Activated naive CD8-positive, alpha-beta T cell (primary cell): ENCODE results near the gene TOMT.

Experiments
- H3K27ac Mint-ChIP-seq: one replicate; pipeline ENCODE4 v1.8.0; 2021; ENCODE audit warnings: mixed read lengths
- H3K27me3 Mint-ChIP-seq: one replicate; pipeline ENCODE4 v1.8.0; 2021; ENCODE audit warnings: mixed read lengths
- H3K36me3 Mint-ChIP-seq: one replicate; pipeline ENCODE4 v1.8.0; 2021; ENCODE audit warnings: mixed read lengths
- H3K4me1 Mint-ChIP-seq: one replicate; pipeline ENCODE4 v1.8.0; 2021; ENCODE audit warnings: low read depth, mixed read lengths
- H3K4me3 Mint-ChIP-seq: one replicate; pipeline ENCODE4 v1.8.0; 2021; ENCODE audit warnings: mild to moderate bottlenecking, mixed read lengths
- H3K9me3 Mint-ChIP-seq: one replicate; pipeline ENCODE4 v1.8.0; 2021; ENCODE audit warnings: low read depth, mixed read lengths

The TOMT gene

DNA sequence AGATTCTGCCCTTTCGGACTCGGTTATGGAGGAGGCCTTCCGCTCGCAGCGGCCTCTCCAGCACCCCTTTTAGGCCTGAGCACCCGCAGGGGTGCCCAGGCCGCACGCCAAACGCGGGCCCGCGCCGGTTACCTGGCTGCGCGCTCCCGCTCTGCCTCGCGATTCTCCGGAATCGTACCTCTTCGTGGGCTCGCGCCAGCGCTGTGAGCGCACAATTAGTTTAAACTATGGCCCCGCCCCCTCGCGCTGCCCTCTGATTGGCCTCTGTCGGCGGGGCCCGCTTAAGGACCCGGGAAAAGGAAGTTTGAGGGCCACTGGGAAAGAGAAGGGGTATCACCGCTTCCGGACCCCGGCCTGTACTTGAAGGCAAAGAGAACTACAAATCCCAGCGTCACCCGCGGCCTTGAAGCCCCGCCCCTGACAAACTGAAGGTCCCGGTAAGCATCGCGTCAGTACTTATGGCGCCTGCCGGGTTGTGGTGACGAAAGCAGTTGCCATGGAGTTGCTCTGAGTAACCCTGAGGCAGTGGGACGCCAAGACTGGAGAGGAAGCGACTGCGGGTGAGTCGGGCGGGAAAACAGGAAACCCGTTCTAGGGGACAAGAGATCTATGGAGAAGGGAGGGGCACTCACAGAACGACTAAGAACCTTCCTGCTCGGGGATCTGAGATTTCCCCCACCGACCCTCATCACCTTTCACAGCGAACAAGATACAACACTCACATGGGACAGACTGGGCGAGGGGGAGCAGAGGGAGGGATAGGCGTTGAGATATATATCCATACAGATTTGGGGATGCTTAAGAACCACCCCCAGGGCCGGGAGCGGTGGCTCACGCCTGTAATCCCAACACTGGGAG lies 25.2 kb upstream of the TOMT start, which contains the start of the genes LRRC51 and NUMA1:
Gene LRRC51, plus strand, starts transcription at position 525 of the 858 bp plus-strand sequence. CDS start 8,234 bp downstream, outside the sequence.
Gene NUMA1, minus strand, starts transcription at position 217 of the 858 bp plus-strand sequence. CDS start 44,599 bp downstream, outside the sequence.
- peaks cover 4% of the 10 kb centered on the region for H3K36me3 Mint-ChIP-seq
- no peaks in the 10 kb centered on the region for H3K27me3 Mint-ChIP-seq
- H3K4me1 Mint-ChIP-seq: peaks cover 42% of the 10 kb centered on the region

DNA sequence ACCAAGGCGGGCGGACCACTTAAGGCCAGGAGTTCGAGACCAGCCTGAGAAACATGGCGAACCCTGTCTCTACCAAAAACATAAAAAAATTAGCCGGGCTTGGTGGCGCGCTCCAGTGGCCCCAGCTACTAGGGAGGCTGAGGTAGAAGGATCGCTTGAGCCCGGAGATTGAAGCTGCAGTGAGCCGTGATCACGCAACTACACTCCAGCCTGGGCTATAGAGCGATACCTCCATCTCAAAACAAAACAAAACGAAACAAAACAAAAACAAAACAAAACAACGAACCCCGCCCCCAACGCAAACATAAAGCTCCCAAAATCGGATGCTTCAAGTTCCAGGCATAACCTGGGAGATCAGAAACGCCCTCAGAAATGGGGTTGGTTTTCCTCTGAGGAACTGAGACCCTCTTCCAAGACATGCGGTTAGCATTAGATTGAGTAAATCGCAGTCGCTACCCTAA lies 24.5 kb upstream of the TOMT start:
- peak overlapping the region; percentile 99 for H3K27ac Mint-ChIP-seq
- H3K4me1 Mint-ChIP-seq: peaks cover 43% of the 10 kb centered on the region
- H3K9me3 Mint-ChIP-seq: no peaks in the 10 kb centered on the region
- H3K4me3 Mint-ChIP-seq: peak overlapping the region; percentile 98
- H3K27me3 Mint-ChIP-seq: no peaks in the 10 kb centered on the region
- peaks cover 5% of the 10 kb centered on the region for H3K36me3 Mint-ChIP-seq

More for the DNA sequence above, 25.2 kb upstream of the TOMT start, which contains the start of the genes LRRC51 and NUMA1:
- Mint-ChIP-seq H3K9me3 (no peaks in the 10 kb centered on the region), H3K4me3 (peak within 1 kb of the TSS; percentile 98), H3K27ac (peak within 1 kb of the TSS; percentile 99)

DNA sequence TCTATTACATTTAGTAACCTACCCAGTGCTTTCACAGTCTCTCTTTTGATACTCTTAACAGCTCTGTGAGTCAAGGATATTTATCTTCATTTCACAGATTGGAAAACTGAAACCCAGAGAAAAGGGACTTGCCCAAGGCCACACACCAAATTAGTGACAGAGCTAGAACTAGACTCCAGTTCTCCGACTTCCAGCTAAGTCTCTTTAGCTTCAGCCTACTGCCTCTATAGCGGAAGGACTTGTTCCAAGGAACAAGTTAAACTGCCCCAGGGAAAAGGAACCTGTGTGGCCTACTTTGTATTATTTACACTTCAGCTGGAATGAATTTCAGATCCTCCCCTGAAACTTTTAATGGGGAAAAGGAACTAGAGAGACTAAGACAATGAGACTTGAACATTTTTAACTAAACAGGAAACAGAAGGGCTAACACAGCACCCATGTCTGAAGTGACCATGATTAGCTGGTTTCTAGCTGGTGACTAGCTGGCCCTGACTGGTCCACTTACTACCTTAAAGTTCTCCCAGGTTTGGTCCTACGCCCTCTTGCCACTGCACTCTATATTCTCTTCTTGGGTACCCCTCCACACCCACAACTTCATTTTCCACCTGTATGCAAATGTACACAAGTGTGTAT lies 23.8 kb upstream of the TOMT start:
- no peaks in the 10 kb centered on the region for H3K9me3 Mint-ChIP-seq
- no peaks in the 10 kb centered on the region for H3K27me3 Mint-ChIP-seq
- H3K27ac Mint-ChIP-seq: peak overlapping the region; percentile 83
- peak overlapping the region; percentile 77 for H3K4me3 Mint-ChIP-seq
- H3K4me1 Mint-ChIP-seq: peaks cover 43% of the 10 kb centered on the region
- H3K36me3 Mint-ChIP-seq: peaks cover 5% of the 10 kb centered on the region

DNA sequence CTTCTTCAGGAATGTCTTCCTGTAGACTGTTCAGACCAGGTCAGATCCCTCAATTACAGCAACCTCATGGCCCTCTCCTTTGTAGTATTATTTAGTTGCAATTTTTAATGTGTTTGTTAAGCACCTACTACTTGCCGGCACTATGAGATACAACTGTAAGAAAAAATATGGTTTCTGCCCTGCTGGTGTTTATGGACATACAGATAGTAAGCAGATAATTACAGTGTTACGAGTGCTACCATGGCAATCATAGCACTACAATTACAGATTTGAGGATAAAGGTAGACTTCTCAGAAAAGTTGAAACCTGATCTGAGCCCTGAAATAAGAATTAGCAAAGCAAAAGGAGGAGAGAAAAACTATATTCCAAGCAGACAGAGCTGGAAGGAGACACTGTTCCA lies 22.3 kb upstream of the TOMT start:
- H3K36me3 Mint-ChIP-seq: peaks cover 5% of the 10 kb centered on the region
- no peaks in the 10 kb centered on the region for H3K9me3 Mint-ChIP-seq
- H3K27me3 Mint-ChIP-seq: no peaks in the 10 kb centered on the region
- H3K27ac Mint-ChIP-seq: no peak overlapping the region
- H3K4me1 Mint-ChIP-seq: peaks cover 36% of the 10 kb centered on the region
- H3K4me3 Mint-ChIP-seq: no peak overlapping the region

DNA sequence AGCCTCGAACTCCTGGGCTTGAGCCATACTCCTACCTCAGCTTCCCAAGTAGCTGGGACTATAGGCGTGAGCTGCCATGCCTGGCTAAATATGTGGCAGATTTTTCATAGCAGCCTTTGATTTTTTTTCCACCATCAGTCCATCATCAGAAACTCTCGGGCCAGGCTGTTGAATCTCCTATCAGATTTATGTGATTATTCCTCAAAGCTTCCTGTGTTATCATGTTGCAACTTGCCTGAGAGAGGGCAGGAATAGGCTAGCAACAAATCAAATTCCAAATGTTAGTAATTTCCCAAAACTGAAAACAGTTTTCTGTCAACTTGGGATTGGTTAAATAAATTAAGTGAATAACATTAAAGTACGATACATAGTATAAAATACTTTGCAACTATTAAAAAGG lies 21.6 kb upstream of the TOMT start:
- H3K27ac Mint-ChIP-seq: no peak overlapping the region
- H3K4me1 Mint-ChIP-seq: peaks cover 30% of the 10 kb centered on the region
- H3K4me3 Mint-ChIP-seq: no peak overlapping the region

DNA sequence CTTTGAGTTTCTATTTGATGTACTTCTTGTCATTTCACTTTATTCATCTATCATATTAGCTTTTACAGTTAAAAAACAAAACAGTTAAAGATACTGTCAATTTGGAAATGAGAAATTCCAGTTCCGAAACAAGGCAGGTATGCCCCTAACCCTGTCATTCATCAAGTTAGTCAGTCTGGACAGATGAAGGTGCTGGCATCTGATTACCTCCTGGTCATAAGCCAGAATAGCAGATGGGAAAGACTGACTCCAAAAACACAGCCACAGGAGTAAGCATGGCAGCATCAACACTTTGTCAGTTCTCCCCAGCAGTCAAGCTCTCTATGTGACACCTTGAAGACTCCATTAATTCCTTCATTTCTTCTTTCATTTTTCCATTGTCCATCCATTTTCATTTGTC lies 20.8 kb upstream of the TOMT start:
- Mint-ChIP-seq H3K27ac (no peak overlapping the region), H3K4me1 (peaks cover 26% of the 10 kb centered on the region), H3K9me3 (no peaks in the 10 kb centered on the region), H3K27me3 (no peaks in the 10 kb centered on the region), H3K4me3 (no peak overlapping the region), H3K36me3 (peaks cover 5% of the 10 kb centered on the region)

More for the DNA sequence above, 21.6 kb upstream of the TOMT start:
- Mint-ChIP-seq H3K27me3 (no peaks in the 10 kb centered on the region), H3K36me3 (peaks cover 5% of the 10 kb centered on the region), H3K9me3 (no peaks in the 10 kb centered on the region)

DNA sequence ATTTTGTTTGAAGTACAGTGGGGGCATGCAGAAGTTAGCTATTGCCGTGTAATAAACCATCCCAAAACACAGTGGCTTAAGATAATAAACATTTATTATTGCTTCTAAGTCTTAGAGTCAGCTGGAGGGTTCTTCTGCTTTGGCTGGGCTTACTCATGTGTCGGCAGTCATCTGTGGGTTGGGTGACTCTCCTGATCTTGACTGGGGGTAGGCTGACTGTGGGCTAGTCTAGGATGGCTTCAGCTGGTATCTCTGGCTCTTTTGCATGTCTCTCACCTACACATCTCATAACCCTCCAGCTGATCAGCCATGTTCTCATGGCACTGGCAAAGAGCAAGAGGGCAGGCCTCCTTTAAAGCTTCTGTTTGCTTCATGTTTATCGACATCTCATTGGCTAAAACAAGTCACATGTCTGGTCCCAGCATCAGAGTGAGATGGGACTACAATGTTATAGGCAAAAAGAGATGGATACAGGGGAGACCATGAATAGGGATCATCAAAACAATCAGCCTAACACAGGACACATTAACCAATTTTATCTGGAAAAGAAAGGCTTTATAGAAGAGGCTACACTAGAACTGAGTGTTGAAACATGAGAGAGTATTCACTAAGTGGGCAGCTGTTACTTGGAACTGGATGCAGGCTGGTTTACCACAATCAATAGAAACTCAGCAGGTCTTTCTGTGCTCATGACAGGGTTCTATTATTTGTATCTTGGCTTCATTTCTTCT lies 19.9 kb upstream of the TOMT start:
- no peak overlapping the region for H3K4me3 Mint-ChIP-seq
- H3K36me3 Mint-ChIP-seq: peaks cover 4% of the 10 kb centered on the region
- H3K27ac Mint-ChIP-seq: peak overlapping the region; percentile 50
- H3K4me1 Mint-ChIP-seq: peaks cover 18% of the 10 kb centered on the region
- no peaks in the 10 kb centered on the region for H3K9me3 Mint-ChIP-seq
- H3K27me3 Mint-ChIP-seq: no peaks in the 10 kb centered on the region

DNA sequence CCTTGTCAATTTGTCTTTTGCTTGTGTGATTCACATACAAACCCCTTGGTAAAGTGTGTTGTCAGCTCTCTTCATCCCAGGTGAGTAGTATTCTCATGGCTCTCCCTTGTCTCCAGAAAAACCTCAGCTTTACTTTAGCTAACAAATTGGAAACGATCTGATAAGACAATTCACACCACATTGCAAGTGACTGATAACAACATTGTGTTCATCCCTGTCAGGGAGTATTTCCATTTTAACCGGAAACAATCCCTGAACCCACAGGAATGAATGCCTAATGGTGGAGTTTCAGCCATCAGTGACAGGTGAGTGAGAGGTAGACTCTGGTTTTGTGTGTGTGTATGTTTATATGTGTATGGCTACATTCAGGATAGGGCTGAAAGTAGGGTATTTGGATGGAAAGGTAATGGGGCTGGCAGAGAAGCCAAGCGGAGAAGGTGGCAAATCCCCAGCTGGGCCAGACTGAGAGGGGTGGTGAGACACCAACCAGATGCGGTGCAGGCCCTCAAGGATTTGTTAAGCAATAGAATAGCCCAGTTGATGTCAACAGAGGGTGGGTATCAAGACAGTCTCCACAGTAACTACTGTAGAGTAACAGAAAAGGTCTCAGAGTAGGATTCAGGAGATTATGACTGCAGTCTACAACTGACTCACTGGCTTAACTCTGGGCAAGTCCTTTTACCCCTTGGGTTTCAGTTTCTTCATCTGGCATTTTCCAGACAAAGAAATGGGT lies 17.5 kb upstream of the TOMT start:
- peak overlapping the region; percentile 30 for H3K27ac Mint-ChIP-seq
- no peaks in the 10 kb centered on the region for H3K27me3 Mint-ChIP-seq
- H3K36me3 Mint-ChIP-seq: peaks cover 3% of the 10 kb centered on the region
- no peaks in the 10 kb centered on the region for H3K9me3 Mint-ChIP-seq
- no peak overlapping the region for H3K4me3 Mint-ChIP-seq
- H3K4me1 Mint-ChIP-seq: peaks cover 13% of the 10 kb centered on the region

DNA sequence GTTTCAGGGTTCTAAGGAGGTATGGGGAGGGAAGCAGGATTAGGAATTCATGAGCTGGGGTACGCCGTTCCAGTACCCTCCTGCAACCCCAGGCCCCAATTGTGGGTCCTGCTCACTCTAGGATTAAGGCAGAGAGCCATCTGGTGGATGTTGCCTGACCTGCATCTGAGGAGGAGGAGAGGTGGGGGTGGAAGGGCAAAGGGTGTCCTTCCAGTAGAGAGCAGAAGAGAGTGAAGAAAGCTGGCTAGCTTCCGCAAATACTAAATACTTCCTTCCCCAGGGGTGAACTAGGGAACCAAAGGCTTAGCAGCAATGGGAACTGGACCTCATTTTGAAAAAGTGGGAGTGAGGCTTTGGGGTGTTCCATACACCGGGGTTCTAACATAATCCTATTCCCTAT lies 14.4 kb upstream of the TOMT start:
- Mint-ChIP-seq H3K4me1 (peaks cover 10% of the 10 kb centered on the region), H3K9me3 (no peaks in the 10 kb centered on the region), H3K36me3 (no peaks in the 10 kb centered on the region), H3K4me3 (no peak overlapping the region), H3K27ac (no peak overlapping the region), H3K27me3 (no peaks in the 10 kb centered on the region)

DNA sequence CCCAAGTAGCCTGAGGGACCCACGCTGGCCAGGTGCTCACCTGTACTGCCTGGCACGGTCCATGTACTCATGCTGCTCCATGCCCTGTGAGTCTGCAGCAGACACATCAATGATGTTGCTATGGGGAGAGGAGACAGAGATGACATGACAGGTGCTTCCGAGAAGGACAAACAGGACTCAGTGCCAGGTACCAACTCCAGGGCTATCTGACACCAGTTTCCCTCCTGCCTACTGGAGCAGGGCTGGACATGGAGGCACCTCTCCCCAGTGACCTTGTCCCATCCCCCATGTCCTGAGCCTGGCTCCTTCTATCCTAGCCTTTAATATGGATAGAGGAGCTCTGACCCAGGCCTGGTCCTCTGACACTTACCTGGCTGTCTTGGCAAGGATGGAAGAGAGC lies 7.0 kb upstream of the TOMT start:
- no peaks in the 10 kb centered on the region for H3K36me3 Mint-ChIP-seq
- H3K9me3 Mint-ChIP-seq: no peaks in the 10 kb centered on the region
- no peak overlapping the region for H3K4me3 Mint-ChIP-seq
- H3K27ac Mint-ChIP-seq: no peak overlapping the region
- H3K27me3 Mint-ChIP-seq: no peaks in the 10 kb centered on the region
- peaks cover 39% of the 10 kb centered on the region for H3K4me1 Mint-ChIP-seq

DNA sequence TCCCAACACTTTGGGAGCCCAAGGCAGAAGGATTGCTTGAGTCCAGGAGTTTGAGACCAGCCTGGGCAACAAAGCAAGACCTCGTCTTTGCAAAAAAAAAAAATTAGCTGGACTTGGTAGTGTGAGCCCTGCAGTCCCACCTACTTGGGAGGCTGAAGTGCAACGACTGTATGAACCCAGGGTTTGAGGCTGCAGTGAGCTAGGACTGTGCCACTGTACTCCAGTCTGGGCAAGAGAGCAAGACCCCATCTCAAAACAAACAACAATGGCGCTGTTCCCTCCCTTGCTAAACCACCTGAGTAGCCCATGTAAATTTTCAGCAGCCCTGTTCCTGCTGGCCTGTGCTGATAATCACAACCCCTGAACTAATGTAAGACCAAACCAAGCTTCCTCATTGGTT lies 5.7 kb upstream of the TOMT start:
- H3K27me3 Mint-ChIP-seq: no peaks in the 10 kb centered on the region
- peak overlapping the region; percentile 36 for H3K27ac Mint-ChIP-seq
- H3K4me1 Mint-ChIP-seq: peaks cover 47% of the 10 kb centered on the region
- no peaks in the 10 kb centered on the region for H3K36me3 Mint-ChIP-seq
- no peaks in the 10 kb centered on the region for H3K9me3 Mint-ChIP-seq
- no peak overlapping the region for H3K4me3 Mint-ChIP-seq

DNA sequence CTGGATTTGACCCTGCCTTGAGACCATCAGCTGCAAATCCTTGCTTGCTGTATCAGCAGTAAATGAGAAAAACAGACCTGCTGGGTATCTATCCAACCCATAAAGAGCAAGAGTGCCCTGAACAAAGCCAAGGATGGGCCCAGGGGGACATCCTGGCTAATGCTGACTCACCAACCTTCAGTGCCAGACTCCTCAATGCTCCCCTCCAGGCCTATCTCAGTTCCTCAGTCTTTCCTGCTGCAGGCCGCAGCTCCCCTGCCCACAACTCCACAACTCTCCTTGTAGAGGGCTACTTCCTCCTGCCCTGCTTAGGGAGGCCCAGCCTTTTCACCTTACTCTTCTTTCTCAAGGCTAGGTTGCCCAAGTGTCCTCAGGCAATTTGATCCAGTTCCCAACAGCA lies 5.3 kb upstream of the TOMT start:
- no peaks in the 10 kb centered on the region for H3K27me3 Mint-ChIP-seq
- H3K9me3 Mint-ChIP-seq: no peaks in the 10 kb centered on the region
- no peaks in the 10 kb centered on the region for H3K36me3 Mint-ChIP-seq
- peak overlapping the region; percentile 36 for H3K27ac Mint-ChIP-seq
- peak overlapping the region; percentile 42 for H3K4me3 Mint-ChIP-seq
- peaks cover 47% of the 10 kb centered on the region for H3K4me1 Mint-ChIP-seq

DNA sequence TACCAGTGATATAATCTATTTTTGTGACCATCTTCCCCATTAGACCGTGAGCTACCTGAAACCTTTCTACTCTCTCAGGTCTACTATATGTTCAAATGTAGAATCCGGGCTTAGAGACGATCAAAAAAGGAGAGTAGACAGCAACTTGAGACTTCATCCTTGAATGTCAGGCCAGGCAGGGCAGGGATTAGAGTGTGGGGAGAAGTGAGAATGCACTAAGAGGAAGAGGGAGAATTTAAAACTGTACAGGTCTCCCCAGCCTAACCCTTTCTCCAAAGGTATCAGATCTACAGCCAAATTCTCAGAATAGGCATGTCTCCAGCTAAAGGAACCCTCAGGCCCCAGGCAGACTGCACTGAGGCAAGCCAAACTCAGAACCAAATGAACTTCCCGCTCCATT lies 3.6 kb upstream of the TOMT start:
- Mint-ChIP-seq H3K36me3 (peaks cover 2% of the 10 kb centered on the region), H3K9me3 (no peaks in the 10 kb centered on the region), H3K4me1 (peaks cover 47% of the 10 kb centered on the region), H3K27me3 (no peaks in the 10 kb centered on the region), H3K27ac (peak overlapping the region; percentile 97), H3K4me3 (peak overlapping the region; percentile 98)

DNA sequence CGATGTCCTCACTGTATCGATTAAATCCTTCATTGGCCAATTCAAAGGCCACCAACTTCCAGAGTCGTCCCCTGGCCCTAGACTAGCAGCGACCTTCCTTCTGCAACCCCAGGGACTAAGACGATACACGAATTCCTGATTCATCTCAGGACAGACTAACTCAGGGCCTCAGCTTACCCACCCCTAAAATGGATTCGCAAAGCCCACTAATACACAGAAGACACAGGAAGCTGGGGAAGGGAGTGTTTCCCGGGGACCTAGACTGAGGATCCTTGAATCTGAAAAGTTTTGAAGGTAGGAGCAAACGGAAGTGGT lies 3.1 kb upstream of the TOMT start:
- Mint-ChIP-seq H3K27ac (peak overlapping the region; percentile 97), H3K4me1 (peaks cover 47% of the 10 kb centered on the region), H3K4me3 (peak overlapping the region; percentile 98), H3K36me3 (peaks cover 6% of the 10 kb centered on the region), H3K27me3 (no peaks in the 10 kb centered on the region), H3K9me3 (no peaks in the 10 kb centered on the region)
